Upper lobe of left lung (tissue), 4 donors: ENCODE results near the gene DHODH.

Source experiments
- CTCF ChIP-seq, 6 experiments: fragments of 450-650 bp in 4 of 6; fragments of 200-600 bp in 2 of 6; sonication (generic) in 2 of 6; IDR thresholded peaks; one replicate each; pipeline ENCODE4 v1.5.1; 2016 to 2019; ENCODE audit warnings: antibody characterized with exemption in 6 of 6
- EP300 ChIP-seq, 4 donors: sonication (generic); formaldehyde crosslinking; IDR thresholded peaks; one replicate each; pipeline ENCODE4 v1.5.1; 2017; ENCODE audit warnings: antibody characterized with exemption in 4 of 4, control low read depth in 2 of 4
- POLR2AphosphoS5 ChIP-seq, 2 donors: sonication (generic); formaldehyde crosslinking; IDR thresholded peaks; one replicate each; pipeline ENCODE4 v1.5.1; 2017; ENCODE audit warnings: antibody characterized with exemption in 2 of 2

DNA sequence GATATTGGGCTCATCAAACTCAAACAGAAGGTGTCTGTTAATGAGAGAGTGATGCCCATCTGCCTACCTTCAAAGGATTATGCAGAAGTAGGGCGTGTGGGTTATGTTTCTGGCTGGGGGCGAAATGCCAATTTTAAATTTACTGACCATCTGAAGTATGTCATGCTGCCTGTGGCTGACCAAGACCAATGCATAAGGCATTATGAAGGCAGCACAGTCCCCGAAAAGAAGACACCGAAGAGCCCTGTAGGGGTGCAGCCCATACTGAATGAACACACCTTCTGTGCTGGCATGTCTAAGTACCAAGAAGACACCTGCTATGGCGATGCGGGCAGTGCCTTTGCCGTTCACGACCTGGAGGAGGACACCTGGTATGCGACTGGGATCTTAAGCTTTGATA is 51.9 kb downstream of the DHODH start:
- no peak for TF ChIP-seq POLR2AphosphoS5 (IDR thresholded peaks at IDR 0.05)
- TF ChIP-seq CTCF (IDR thresholded peaks at IDR 0.05): no peak
- TF ChIP-seq EP300 (IDR thresholded peaks at IDR 0.05): no peak
